C4-2B (cell line): Measurements from ENCODE around the gene CFDP1.

Experiments
- H3K27ac ChIP-seq: fragments of 450-650 bp; 2 replicates; pipeline ENCODE4 v1.5.1; 2017
- CTCF ChIP-seq: fragments of 450-650 bp; conservative IDR thresholded peaks from 2 replicates; pipeline ENCODE4 v1.5.1; 2017; ENCODE audit warnings: mild to moderate bottlenecking
- ZFX ChIP-seq: fragments of 450-650 bp; IDR thresholded peaks from 2 replicates; pipeline ENCODE4 v1.6.1; 2017

The CFDP1 gene

DNA sequence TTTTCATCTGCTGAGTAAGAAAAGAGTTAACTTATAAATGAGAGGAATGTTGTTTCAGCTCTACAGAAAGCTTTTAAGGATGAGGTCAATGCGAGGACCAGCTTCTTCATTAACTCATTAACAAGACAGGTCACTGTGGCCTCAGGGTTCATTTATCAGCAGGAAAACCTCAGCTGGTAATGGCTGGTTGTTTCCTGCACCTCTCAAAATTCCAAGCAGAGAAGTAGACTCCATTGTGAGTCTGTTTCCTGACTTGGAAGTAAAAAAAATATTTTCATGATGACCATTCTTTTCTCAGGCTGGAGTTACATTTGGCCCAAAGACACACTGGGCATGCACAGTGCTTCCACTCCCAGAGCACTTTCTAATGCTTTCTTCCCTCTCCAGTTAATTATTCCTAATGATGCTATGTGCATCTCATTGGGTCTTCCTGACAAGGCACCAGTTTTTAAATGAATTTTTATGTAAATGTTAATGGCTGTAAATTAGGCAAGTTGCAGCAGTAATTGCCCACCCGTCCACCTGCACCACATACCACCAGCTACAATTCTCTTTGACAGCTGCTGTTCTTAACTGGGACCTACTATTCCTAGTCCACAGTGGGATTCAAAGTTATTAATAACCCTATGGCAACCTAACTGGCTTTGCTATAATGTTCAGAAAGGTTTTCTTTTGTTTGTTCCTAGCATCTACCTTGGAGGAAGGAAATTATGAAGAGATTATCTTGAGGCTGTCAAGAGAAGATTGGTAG, 92.4 kb downstream of the CFDP1 start:
- no peak overlapping the region for H3K27ac ChIP-seq
- TF ChIP-seq CTCF (no peak), ZFX (no peak)

DNA sequence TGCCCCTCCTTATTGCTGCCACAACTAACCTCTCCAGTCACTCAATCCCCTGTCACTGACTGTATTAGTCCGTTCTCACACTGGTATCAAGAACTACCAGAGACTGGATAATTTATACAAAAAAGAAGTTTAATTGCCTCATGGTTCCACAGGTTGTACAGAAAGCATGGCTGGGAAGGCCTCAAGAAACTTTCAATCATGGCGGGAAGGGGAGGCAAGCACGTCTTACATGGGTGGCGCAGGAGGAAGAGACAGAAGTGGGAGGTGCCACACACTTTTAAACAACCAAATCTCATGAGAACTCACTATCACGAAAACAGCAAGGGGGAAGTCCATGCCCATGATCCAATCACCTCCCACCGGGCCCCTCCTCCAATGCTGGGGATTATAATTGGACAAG, 95.9 kb downstream of the CFDP1 start:
- TF ChIP-seq CTCF (no peak), ZFX (no peak)
- H3K27ac ChIP-seq: no peak overlapping the region

DNA sequence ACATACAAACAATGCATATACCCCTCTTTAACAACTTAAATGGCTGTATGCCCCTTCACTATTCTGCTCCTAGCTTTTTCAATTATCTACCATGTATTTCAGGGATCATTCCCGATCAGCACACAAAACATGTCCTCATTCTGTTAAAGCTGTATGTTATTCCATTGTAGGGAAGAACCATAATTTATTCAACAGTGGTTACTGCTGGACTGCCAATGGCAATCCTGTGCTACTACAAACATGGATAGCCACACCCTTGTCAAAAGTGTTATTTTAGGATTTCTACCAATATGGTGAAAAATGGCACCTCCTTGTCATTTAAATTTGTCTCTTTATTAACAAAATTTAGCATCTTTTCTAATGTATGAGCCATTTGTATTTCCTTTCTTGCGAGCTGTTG, 96.8 kb downstream of the CFDP1 start:
- H3K27ac ChIP-seq: no peak overlapping the region
- TF ChIP-seq CTCF (no peak), ZFX (no peak)

DNA sequence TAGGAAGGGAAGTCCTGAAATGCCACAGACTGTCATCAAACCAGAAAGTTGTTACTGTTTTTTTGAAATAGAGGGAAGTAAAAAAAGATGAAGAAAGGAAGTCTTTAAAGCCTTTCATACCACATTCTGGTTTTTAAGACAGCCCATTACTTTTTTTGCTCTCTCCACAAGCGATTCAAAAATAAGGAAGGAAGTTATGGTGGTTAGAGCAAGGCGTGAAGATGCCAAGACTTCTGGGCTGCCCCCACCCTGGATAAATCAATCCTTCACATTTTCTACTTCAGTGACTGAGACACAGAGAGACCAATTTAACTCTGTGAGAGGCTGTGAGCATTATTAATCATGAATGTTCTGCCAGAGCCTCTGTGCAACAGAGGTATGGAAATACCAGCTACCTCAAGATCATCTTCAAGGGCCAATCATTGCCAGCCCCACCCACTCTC, 99.6 kb downstream of the CFDP1 start:
- TF ChIP-seq CTCF: no peak
- TF ChIP-seq ZFX: no peak
- H3K27ac ChIP-seq: no peak overlapping the region

DNA sequence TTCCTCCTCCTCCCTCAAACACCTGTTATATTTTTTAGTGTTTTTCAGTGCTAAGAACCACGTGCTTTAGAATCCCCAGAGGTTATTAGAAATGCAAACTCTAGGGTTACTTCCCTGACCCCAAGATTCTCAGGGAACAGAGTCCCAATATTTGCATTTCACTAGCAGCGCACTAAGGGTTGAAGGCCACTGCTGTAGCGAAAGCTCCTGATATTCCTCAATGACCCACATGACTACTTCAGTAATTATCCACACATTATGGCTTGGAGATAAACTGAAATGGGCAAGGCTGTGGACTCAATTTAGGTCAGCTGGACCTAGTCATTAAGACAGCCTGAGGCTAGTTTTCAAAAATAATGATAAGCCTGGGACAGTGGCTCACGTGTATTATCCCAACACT, 103.4 kb downstream of the CFDP1 start:
- H3K27ac ChIP-seq: no peak overlapping the region

DNA sequence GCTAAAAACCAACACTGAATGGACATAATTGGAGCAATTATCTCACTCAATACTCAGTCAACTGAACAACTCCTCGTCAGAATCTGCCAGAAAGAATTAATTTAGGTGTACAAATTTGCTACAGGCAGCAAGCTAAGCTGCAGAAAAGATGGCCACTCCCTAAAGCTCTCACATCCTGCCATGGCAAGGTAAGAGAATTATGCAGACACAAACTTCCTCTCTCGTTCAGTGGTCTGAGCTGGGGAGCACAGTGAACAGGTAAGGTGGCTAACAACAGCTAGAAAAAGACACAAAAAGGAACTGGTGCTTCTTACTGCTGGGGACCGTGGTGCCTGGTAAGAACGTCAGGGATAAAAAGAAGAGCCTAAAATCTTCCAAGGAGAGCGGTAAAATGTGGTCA, 107.0 kb downstream of the CFDP1 start:
- no peak overlapping the region for H3K27ac ChIP-seq
- no peak for TF ChIP-seq ZFX
- TF ChIP-seq CTCF: no peak

More for the DNA sequence above, 103.4 kb downstream of the CFDP1 start:
- no peak for TF ChIP-seq ZFX
- no peak for TF ChIP-seq CTCF

GRCh38 chr16:75323933-75324332, 109.4 kb downstream of the CFDP1 start:
- no peak overlapping the region for H3K27ac ChIP-seq
- TF ChIP-seq CTCF: no peak
- TF ChIP-seq ZFX: no peak
